ENCODE measurements around the gene TRIML2.

Gene TRIML2

GRCh38 chr4:188109157-188109755, at the start of gene TRIML2:
TSS of gene TRIML2 (minus strand) at chr4:188109603. CDS start at chr4:188105368, 4,235 bp downstream.
- no peak for DNase-seq

- DNase-seq, result no peak
These were observed 48.9 kb upstream of the TRIML2 start for GRCh38 chr4:188158336-188158735.

- no peak for DNase-seq
These were observed 45.4 kb upstream of the TRIML2 start for GRCh38 chr4:188154668-188155405.

- DNase-seq, result no peak
These were observed 38.4 kb upstream of the TRIML2 start for GRCh38 chr4:188147776-188148175.

GRCh38 chr4:188147176-188147575, 37.8 kb upstream of the TRIML2 start:
- DNase-seq, result no peak

GRCh38 chr4:188146618-188147017, 37.2 kb upstream of the TRIML2 start:
- DNase-seq, result no peak

GRCh38 chr4:188145601-188146000, 36.2 kb upstream of the TRIML2 start:
- no peak for DNase-seq

GRCh38 chr4:188143731-188144130, 34.3 kb upstream of the TRIML2 start:
- no peak for DNase-seq

GRCh38 chr4:188139671-188140070, 30.3 kb upstream of the TRIML2 start:
- DNase-seq, result no peak

GRCh38 chr4:188139141-188139540, 29.7 kb upstream of the TRIML2 start, which contains the start of gene TRIML1:
TSS of gene TRIML1 (plus strand) at chr4:188139441. CDS start at chr4:188139559, 118 bp downstream.
- DNase-seq, result no peak

GRCh38 chr4:188138227-188138626, 28.8 kb upstream of the TRIML2 start:
- DNase-seq, result no peak

- DNase-seq, result no peak
These were observed 22.8 kb upstream of the TRIML2 start for GRCh38 chr4:188132232-188132631.

GRCh38 chr4:188130355-188130754, 21.0 kb upstream of the TRIML2 start:
- no peak for DNase-seq

- DNase-seq, result no peak
These were observed 17.9 kb upstream of the TRIML2 start for GRCh38 chr4:188127214-188127874.

GRCh38 chr4:188121530-188121929, 12.1 kb upstream of the TRIML2 start:
- DNase-seq, result no peak

- DNase-seq, result no peak
These were observed 8.4 kb upstream of the TRIML2 start for GRCh38 chr4:188117631-188118324.

GRCh38 chr4:188113156-188113555, 3.8 kb upstream of the TRIML2 start:
- no peak for DNase-seq

- no peak for DNase-seq
These were observed 2.6 kb upstream of the TRIML2 start for GRCh38 chr4:188111955-188112354.

GRCh38 chr4:188110741-188111471, 1.5 kb upstream of the TRIML2 start:
- DNase-seq, result no peak

- no peak for DNase-seq
These were observed 633 bp upstream of the TRIML2 start for GRCh38 chr4:188110036-188110435.

GRCh38 chr4:188107931-188108843, 1.2 kb downstream of the TRIML2 start:
- DNase-seq, result no peak

GRCh38 chr4:188106454-188106853, 2.9 kb downstream of the TRIML2 start:
- no peak for DNase-seq

Measured in NCI-H1694 (cell line).